MM.1S (cell line): ENCODE measurements around the gene MARCHF9.

Experiments used
- EZH2 ChIP-seq: fragments of 300-600 bp; sonication (generic); optimal IDR thresholded peaks from 2 replicates; pipeline ENCODE3; 2017; ENCODE audit warnings: low read depth, mild to moderate bottlenecking, antibody characterized with exemption, low read length, mixed read lengths
- EZH2phosphoT487 ChIP-seq: fragments of 300-600 bp; sonication (generic); IDR thresholded peaks from 2 replicates; pipeline ENCODE4 v1.6.1; 2018; ENCODE audit warnings: antibody characterized with exemption, low read length
- TF ChIP-seq, protein P1 (sequence below): fragments of 300-600 bp; sonication (generic); IDR thresholded peaks from 2 replicates; pipeline ENCODE4 v1.5.1; 2016; ENCODE audit warnings: antibody characterized with exemption, low read length, mixed read lengths

DNA sequence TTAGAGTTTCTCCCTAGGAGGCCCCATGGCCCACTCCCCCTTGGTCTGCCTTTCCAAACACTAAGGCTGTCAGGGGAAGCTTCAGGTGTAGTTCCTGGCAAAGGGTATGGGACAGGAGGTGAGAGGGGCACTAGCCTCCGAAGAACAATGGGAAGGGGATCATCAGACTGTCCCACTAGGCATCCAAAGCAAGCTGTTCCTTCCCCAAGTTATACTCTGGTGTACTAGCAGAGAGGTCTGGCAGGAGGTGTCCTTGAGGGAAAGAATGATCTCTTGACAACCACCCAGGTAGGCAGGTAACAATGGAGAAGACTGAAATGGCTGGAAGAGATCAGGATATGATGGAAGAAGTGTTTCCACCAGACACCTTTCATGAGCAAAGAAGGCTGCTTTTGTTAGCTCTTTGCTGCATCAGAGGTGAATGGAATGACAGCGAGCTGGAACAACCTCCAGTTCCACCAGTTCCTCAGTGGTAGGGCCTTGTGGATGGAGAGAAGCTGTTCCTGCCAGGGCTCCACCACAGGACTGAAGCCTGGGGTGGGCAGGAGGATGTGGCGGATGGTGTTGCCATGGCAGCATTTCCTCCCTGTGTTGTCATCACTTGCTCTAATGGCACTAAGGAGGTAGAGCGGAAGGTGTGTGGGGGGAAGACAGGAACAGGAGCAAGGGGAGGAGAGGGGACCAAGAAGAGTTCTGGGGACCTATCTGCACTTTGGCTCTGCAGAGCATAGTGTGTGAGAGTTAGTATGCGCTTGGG, 14.1 kb upstream of the MARCHF9 start:
- TF ChIP-seq, protein P1, sequence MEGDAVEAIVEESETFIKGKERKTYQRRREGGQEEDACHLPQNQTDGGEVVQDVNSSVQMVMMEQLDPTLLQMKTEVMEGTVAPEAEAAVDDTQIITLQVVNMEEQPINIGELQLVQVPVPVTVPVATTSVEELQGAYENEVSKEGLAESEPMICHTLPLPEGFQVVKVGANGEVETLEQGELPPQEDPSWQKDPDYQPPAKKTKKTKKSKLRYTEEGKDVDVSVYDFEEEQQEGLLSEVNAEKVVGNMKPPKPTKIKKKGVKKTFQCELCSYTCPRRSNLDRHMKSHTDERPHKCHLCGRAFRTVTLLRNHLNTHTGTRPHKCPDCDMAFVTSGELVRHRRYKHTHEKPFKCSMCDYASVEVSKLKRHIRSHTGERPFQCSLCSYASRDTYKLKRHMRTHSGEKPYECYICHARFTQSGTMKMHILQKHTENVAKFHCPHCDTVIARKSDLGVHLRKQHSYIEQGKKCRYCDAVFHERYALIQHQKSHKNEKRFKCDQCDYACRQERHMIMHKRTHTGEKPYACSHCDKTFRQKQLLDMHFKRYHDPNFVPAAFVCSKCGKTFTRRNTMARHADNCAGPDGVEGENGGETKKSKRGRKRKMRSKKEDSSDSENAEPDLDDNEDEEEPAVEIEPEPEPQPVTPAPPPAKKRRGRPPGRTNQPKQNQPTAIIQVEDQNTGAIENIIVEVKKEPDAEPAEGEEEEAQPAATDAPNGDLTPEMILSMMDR, result no peak
- no peak for TF ChIP-seq EZH2
- no peak for TF ChIP-seq EZH2phosphoT487
